Keratinocyte (primary cell): Measurements from ENCODE around the gene SHMT2.

ENCODE experiments used
- CTCF ChIP-seq, 3 experiments: IDR thresholded peaks in 1 of 3; conservative IDR thresholded peaks in 1 of 3; optimal IDR thresholded peaks in 1 of 3; 2 replicates in 2 of 3; 3 replicates in 1 of 3; pipeline versions ENCODE3 to v1.5.1; 2011; ENCODE audit warnings: low read length in 3 of 3, mild to moderate bottlenecking in 3 of 3, moderate library complexity in 2 of 3, control low read depth in 1 of 3, inconsistent platforms in 1 of 3; ENCODE audit not compliant: insufficient read depth in 2 of 3; ENCODE audit errors: extremely low read depth in 1 of 3
- EZH2 ChIP-seq: IDR thresholded peaks from one replicate; pipeline ENCODE4 v1.6.1; 2012; ENCODE audit warnings: inconsistent platforms, mild to moderate bottlenecking, low read length, moderate library complexity

DNA sequence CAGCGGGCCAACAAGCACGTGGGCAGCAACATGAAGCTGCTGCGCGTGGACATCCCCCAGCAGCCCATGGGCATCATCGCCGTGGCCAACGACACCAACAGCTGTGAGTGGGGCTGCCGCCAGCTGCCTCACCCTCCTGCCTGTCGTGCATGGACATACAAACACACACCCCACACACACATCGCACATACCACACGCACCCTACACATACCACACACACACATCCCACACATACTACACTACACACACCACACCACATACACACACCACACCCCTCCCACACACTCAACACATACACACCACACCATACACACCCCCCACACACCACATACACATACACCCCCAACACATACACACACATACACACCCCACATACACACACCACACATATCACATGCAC, 38.1 kb upstream of the SHMT2 start:
- TF ChIP-seq CTCF (optimal IDR thresholded peaks at IDR 0.05 in 1 of 3, IDR thresholded peaks at IDR 0.05 in 1 of 3, conservative IDR thresholded peaks at IDR 0.05 in 1 of 3; ENCODE audit: extremely low read depth in 1 of 3, insufficient read depth in 2 of 3, low read length in 3 of 3) (no peak), EZH2 (no peak)
